ENCODE measurements around the gene PLEKHG5. TPM values are rescaled to one million over a fixed set of nuclear protein-coding genes. Genes with fewer than 3 reads are reported as not detected.
"Not testable (repeated sequence)": the region's sequence is repeated elsewhere in the genome, so short reads cannot be mapped to it uniquely, and the experiment has no call there.

PLEKHG5 gene
- total RNA-seq, 4 donors from 2014 or later, result 2.6 to 23.7 (median 8.2) TPM

DNA sequence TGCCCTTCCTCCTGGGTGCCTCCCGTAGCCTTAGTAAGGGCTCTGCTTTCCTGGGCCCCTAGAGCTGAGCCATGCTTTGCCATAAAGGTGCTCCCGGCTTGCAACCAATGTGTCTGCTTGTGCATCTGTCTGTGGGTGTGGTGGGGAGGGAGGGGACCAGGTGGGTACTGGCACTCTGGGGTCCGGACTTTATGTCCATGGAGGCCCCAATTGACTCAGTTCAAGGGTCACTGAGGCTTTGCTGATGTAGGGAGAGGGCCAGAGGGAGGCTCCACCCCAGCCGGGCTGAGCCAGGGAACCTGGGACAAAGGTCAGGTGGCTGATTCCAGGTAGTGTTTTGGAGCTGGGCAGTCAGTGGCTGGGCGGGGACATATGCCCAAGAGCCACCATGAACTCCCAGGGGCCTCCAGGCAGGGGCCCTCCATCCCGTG lies 40.5 kb downstream of the PLEKHG5 start:
- H3K27me3 ChIP-seq, result peaks cover 0 to 20% of the 10 kb centered on the region in 2 donors
- no peaks in the 10 kb centered on the region for H3K36me3 ChIP-seq
- intact Hi-C loops (cut with DNase I; ENCODE audit: low total_unique reads), result no loop called here
- DNase-seq, result no peak
- H3K4me3 ChIP-seq, result no peak overlapping the region
- peaks cover 0 to 23% of the 10 kb centered on the region in 2 donors for H3K4me1 ChIP-seq
- TF ChIP-seq, protein P1, sequence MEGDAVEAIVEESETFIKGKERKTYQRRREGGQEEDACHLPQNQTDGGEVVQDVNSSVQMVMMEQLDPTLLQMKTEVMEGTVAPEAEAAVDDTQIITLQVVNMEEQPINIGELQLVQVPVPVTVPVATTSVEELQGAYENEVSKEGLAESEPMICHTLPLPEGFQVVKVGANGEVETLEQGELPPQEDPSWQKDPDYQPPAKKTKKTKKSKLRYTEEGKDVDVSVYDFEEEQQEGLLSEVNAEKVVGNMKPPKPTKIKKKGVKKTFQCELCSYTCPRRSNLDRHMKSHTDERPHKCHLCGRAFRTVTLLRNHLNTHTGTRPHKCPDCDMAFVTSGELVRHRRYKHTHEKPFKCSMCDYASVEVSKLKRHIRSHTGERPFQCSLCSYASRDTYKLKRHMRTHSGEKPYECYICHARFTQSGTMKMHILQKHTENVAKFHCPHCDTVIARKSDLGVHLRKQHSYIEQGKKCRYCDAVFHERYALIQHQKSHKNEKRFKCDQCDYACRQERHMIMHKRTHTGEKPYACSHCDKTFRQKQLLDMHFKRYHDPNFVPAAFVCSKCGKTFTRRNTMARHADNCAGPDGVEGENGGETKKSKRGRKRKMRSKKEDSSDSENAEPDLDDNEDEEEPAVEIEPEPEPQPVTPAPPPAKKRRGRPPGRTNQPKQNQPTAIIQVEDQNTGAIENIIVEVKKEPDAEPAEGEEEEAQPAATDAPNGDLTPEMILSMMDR (IDR thresholded peaks at IDR 0.05), result no peak
- no peak for TF ChIP-seq POLR2A (IDR thresholded peaks at IDR 0.05)
- no peak overlapping the region for H3K27ac ChIP-seq
- no peaks in the 10 kb centered on the region for H3K9me3 ChIP-seq

DNA sequence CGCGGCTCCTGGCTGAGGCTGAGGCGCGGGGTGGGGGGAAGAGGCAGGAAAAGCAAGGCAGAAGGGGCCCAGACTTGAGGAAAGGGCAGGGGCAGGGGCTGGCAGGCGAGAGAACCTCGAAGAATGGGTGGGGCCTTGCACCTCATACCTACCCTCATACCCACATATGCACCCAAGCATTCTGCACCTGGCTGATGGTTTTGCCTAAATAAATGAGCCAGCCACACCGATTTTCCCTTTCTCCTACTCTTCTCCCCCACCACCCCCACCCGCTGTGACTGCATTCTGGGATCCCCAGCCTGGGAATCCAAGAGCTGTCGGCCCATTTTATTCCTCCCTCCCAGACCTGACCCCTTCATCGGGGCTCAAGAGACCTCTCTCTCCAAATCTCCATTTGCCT lies 41.0 kb downstream of the PLEKHG5 start:
- H3K27ac ChIP-seq; H3K36me3 ChIP-seq; DNase-seq; H3K9me3 ChIP-seq; H3K4me3 ChIP-seq; intact Hi-C loops (cut with DNase I; ENCODE audit: low total_unique reads): not testable (repeated sequence)
- H3K4me1 ChIP-seq, result peaks cover 0 to 22% of the 10 kb centered on the region in 2 donors
- H3K27me3 ChIP-seq, result peaks cover 0 to 20% of the 10 kb centered on the region in 2 donors

DNA sequence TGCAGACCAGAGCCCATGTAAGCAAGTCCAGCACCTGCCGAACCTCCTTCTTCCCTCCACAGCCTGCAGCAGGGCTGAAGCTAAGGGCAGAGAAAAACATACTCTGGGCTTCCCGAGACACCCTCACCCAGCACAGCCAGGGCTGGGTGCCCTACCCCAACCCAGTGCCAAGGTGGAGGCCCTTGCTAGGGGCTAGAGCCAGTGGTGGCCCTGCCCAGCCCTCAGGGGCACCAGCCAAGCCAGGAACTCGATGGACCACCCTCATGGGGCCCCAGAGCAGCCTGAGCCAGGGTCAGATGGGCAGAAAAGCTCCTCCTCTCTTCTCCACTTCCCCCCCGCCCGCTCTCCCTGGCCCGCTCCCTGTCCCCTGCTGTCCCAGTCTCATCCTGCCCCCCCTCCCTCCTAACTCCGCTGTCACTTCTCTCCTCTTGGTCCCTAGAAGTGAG lies 41.4 kb downstream of the PLEKHG5 start:
- intact Hi-C loops (cut with DNase I; ENCODE audit: low total_unique reads), result no loop called here
- no peaks in the 10 kb centered on the region for H3K9me3 ChIP-seq
- TF ChIP-seq, protein P1 (IDR thresholded peaks at IDR 0.05), result no peak
- no peak for TF ChIP-seq POLR2A (IDR thresholded peaks at IDR 0.05)
- H3K4me1 ChIP-seq, result peaks cover 0 to 18% of the 10 kb centered on the region in 2 donors
- peaks cover 0 to 20% of the 10 kb centered on the region in 2 donors for H3K27me3 ChIP-seq
- H3K4me3 ChIP-seq, result no peak overlapping the region
- H3K27ac ChIP-seq, result no peak overlapping the region
- no peaks in the 10 kb centered on the region for H3K36me3 ChIP-seq
- no peak for DNase-seq

DNA sequence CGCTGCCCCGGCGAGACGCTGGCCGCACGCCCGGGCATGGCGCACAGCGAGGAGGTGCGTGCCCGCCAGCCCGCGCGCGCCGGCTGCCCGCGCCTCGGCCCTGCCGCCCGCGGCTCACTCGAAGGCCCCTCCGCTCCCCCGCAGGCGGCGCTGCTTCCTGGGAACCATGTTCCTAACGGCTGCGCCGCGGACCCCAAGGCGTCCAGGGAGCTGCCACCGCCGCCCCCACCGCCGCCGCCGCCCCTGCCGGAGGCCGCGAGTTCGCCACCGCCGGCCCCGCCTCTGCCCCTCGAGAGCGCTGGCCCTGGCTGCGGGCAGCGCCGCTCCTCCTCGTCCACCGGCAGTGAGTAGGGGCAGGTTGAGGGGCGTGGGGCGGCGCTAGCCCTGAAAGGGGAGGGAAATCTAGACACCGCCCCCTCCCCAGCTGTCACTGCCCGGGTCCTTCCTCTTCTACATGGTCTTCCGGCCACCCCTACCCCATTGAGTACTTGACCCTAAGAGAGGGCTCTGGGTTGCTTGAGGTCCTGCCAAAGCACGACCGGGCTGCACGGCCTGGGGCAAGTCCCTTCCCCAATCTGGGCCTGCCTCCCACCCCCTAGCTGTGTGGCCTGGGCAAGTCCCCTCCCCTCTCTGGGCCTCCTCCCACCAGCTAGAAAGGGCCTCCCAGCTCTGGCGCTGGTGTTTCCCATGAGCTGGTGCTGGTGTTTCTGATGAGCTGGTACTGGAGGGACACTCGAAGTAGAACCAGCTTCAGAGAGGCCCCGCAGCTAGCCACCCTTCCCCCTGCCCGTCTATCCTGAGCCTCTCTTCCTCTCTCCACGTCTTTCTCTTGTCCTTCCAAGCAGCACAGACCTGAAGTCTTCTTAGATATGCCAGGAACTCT lies 42.5 kb downstream of the PLEKHG5 start:
- intact Hi-C loops (cut with DNase I; ENCODE audit: low total_unique reads), result no loop called here
- TF ChIP-seq, protein P1 (IDR thresholded peaks at IDR 0.05), result no peak
- no peak for TF ChIP-seq POLR2A (IDR thresholded peaks at IDR 0.05)
- Histone ChIP-seq H3K27me3 (peaks cover 0 to 20% of the 10 kb centered on the region in 2 donors), H3K36me3 (no peaks in the 10 kb centered on the region), H3K27ac (no peak overlapping the region), H3K9me3 (no peaks in the 10 kb centered on the region), H3K4me1 (peaks cover 0 to 13% of the 10 kb centered on the region in 2 donors), H3K4me3 (no peak overlapping the region)
- DNase-seq, result no peak

DNA sequence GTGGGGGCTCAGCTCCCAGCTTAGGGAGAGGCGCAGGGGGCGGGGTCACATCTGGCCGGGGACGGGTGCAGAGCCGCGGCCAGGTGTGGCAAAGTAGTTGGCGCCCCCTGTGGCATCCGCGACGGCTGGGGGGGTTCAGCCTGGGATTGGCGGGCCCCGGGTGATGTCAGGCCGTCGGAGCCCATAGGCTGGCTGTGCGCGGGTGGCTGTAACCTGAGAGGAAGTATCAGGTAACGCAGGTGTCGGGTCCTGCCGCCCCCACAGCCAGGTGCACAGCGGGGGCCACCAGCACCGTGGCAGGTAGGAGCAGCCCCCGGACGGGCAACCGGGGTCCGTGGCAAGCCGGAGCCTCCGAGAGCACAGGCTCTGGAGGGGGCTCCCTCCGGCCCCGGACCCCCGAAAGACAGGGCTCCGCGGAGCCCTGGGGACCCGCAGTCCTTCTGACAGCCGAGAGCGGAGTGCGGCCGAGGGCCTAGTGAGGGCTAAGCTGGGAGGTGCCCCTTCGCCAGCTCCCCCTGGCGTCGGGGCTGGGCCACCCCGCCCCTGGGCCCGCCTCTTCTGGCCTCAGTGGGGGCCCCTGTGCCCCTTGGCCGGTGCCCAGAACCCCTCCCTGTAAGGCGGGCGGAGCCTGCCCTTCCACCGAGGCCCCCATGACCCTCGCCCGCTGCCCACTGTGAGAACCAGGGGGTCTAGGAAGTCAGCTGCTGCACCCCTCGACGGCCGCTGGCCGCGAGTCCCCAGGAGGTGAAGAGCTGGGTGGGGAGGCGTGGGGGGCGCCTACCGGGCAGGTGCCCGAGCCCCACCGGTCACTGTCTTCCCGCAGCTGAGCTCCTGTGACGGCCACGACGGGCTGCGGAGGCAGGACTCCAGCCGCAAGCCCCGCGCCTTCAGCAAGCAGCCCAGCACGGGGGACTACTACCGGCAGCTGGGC lies 43.4 kb downstream of the PLEKHG5 start:
- Histone ChIP-seq H3K36me3 (no peaks in the 10 kb centered on the region), H3K4me3 (no peak overlapping the region), H3K27ac (no peak overlapping the region), H3K9me3 (no peaks in the 10 kb centered on the region), H3K27me3 (peaks cover 0 to 20% of the 10 kb centered on the region in 2 donors), H3K4me1 (peaks cover 0 to 13% of the 10 kb centered on the region in 2 donors)
- no peak for TF ChIP-seq POLR2A (IDR thresholded peaks at IDR 0.05)
- TF ChIP-seq, protein P1 (IDR thresholded peaks at IDR 0.05), result no peak
- intact Hi-C loops (cut with DNase I; ENCODE audit: low total_unique reads), result no loop called here
- no peak for DNase-seq

All from uterus (tissue), 4 donors.